Inferior parietal cortex (tissue), 1 donor: ENCODE data around the gene TDRD12.

ENCODE experiments used
- DNase-seq: peaks from one replicate; pipeline ENCODE4 v3.0.0-alpha.2; 2016; ENCODE audit errors: extremely low spot score

Gene TDRD12

GRCh38 chr19:32809754-32810153, 90.2 kb downstream of the TDRD12 start:
- DNase-seq = no peak

DNA sequence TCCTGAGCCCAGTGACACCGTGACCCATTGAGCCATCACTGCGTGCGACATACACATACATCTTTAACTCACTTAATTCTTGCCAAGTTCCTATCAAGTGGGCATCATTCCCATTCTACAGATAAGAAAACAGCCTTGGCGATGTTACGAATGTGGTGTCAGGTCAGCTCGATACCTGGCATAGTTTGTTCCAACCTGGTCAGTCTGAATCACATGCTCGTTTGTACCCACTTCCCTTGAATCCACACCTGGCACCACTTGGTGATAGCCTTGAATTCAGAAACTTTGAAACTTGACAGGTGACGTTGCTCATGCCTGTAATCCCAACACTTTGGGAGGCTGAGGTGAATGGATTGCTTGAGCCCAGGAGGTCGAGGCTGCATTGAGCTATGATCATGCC, 90.9 kb downstream of the TDRD12 start:
- no peak for DNase-seq

GRCh38 chr19:32811151-32811550, 91.6 kb downstream of the TDRD12 start:
- no peak for DNase-seq

DNA sequence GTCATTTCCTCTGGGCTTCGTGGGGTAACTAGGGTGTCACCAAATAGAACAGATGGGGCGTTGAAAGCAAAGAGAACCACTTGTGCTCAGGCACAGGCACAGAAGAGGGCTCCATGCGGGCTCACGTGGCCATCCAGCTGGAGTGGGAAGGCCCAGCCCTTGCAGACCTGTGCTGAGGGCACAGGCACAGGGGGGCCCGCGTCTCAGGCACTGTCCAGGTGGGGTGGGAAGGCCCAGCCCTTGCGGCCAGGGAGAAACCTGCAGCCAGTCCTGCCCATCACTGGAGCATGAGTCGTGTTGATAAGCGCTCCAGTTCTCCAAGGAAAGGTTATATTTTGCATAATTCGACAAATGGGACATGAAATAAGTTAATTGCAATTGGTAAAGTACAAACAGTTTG, 92.5 kb downstream of the TDRD12 start:
- DNase-seq = no peak

DNA sequence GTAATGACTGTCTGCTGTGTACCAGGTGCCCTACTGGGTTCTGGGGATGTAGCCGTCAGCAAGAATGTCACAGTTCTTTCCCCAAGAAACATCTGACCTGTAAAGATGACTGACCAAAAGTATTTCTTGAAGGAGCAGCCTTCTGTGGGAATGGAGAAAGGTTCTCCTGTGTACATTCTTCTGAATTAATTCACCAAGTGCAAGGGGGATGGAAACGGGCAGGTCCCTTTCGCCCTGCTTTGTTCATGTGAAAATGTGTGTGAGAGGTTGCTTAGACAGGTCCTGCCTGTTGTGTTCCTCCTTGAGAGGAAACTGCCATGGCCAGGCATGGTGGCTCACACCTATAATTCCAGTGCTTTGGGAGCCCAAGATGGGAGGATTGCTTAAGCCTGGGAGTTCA, 93.0 kb downstream of the TDRD12 start:
- DNase-seq = no peak

DNA sequence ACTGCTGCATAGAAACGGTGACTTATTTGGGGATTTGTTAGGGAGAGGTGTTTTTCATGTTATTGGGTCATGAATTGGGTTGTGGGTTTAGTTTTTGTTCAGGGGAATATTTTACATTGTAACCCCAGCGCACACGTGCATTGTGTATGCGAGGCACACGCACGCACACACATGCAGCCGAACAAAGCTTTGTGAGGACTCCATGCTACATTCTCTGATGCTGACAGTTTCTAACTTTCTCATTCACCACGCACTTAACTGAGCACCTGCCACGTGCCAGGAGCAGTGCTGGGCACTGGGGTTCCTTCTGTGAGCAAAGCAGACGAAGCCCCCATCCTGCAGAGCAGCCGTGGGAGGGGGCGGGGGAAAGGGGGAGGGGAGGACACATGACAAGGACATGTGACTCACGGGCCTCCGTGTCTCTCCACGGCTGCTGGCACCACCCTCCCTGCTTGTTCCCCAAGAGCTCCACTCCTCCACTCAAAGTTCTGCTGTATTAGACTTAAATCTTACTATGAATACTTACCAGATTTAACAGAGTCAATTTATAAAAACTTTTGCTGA, 94.4 kb downstream of the TDRD12 start:
- no peak for DNase-seq

DNA sequence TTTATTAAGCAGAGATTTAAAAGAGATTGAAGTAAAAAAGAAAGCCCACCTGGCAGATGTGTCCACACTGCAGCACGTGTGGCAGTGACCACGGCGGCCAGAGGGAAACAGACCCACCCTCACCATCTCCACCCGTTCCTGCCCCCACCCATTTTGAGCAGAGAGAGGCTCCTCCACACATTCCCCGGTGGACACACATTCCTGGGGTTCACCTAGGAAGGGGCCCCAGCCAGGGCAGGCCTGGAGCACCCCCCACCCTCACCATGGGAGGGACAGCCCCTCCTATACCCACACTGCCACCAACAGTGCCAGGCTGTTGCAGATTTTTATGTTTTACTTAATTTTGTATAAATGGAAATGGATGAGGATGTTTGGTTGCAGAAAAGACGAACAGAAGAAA, 95.1 kb downstream of the TDRD12 start:
- DNase-seq = no peak

DNA sequence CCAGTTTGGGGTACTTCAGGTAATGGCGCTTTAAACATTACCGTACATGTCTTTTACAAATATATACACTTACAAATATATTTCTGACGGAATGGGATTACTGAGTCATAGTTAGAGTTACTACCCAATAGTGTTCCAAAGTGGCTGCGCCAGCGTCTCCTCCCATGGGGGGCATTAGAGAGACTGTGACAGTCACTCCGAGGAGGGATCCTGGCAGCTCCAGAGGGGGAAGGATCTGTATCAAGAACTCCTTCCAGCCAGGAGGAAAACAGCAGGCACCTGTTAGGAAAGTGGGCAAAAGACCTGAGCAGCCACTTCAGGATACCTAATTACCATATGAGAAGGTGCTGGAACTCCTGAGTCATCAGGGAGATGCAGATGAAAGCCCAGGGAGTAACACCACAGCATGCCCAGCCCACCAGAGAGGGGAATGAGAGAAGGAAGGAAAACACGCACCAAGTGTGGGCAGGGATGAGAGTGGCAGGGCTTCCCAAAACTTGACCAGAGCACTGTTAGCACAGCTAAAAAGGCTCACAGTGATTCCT, 97.1 kb downstream of the TDRD12 start:
- DNase-seq = no peak

GRCh38 chr19:32817569-32818476, 98.3 kb downstream of the TDRD12 start:
- DNase-seq = no peak

GRCh38 chr19:32818536-32818935, 99.0 kb downstream of the TDRD12 start:
- no peak for DNase-seq

DNA sequence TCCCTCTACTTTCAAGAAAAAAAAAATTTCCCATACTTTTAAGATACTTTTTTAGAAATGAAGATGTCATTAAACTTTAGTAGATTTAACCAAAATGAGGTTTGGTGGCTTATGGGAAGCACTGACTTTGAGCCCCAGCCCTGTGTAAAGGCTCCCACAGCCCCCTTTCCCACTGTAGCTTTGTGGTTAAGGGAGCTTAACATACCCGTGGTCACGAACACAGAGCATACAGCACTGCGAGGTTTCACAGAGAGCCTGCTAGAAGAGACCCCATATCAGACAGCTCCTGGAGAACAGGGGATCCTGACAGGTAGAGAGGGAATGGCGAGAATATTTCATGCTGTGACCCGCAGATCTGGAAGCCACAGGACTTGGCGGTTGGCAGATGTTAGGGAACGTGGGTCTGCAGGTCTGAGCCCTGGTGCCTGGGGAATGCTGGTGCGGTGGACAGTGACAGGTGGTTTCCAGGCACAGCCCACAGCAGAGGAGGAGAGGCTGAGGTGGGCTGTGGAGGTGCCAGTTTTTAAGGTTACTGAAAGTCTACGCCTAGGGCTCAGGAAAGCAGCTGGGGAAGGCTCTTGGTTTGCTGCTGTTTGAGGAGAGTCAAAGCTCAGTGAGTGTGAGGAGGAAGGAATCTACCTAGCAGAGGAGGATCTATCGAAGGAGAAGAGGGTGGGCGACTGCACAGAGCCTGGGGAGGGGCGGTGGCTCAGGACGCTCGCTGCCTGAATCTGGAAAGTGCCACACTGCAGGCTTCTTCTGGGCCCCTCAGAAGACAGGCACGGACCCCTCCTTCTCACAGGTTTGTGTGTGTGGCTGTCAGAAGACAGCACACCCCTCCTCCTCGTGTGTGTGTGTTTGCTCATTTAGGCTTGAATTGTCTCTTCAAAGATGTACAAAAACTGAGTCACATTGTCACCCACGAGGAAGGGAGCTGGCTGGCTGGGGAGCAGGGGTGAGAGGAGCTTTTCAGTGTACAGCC, 100.1 kb downstream of the TDRD12 start:
- DNase-seq = no peak

GRCh38 chr19:32822916-32823746, 103.6 kb downstream of the TDRD12 start:
- no peak for DNase-seq

- no peak for DNase-seq
Observed at GRCh38 chr19:32823747-32824102, 104.2 kb downstream of the TDRD12 start.

DNA sequence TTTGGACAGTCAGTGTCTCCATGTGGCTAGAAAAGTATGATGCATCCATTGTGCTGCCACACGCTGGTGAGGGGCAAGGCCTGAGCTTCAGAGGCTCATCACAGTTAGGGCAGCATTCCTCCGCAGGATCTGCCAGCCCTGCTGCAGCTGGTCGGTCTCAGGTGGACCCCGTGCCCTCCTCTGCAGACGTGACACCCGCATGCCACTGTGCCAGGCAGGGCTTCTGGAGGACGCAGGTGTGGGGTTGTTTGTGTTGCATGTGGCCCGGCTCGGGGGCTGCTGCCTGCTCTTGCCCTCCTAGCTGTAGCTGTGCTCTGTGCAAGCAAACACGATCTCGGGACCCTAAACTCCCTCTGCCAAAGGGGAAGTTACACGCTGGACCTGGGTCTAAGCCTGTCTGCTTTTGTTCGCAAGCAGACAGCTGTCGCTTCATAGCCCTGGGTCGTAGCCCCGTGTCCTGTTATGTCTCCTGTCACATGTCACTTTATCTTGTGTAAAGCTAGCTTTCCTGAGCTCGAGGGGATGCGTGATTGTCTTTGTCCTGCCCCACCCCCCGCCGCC, 104.7 kb downstream of the TDRD12 start:
- DNase-seq = no peak

DNA sequence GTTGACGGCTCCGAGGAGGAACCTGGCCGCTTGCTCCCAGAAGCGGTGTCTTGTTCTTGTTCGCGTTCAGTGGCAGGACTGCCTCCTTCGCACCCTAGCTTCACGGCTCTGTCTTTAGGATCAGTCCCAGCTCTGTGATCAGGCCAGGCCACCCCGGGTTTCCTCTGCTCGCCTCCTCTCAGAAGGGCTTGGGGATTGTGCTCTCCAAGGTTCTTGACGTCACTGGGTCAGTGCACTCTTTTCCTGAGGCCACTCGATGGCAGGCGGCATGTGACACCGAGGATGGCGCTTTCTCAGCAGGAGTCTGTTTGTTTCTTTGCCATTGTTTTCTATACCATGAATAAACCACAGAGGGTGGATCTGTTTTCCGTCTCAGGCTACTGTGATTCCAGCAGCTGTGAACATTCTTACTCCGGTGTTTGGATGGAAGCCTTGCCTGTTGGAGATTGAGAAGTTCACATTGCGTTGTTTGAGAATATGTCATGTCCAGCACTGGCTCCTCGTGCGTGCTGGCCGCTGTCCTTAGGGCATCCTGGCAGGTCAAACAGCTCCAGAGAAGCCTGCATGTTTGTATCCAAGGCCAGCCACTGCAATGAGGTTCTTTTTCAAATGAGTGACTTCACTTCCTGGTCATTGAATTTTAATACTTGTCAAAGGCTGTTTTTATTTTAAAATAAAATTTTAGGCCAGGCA, 105.5 kb downstream of the TDRD12 start:
- no peak for DNase-seq

- DNase-seq = no peak
Observed at GRCh38 chr19:32828139-32828538, 108.6 kb downstream of the TDRD12 start.

DNA sequence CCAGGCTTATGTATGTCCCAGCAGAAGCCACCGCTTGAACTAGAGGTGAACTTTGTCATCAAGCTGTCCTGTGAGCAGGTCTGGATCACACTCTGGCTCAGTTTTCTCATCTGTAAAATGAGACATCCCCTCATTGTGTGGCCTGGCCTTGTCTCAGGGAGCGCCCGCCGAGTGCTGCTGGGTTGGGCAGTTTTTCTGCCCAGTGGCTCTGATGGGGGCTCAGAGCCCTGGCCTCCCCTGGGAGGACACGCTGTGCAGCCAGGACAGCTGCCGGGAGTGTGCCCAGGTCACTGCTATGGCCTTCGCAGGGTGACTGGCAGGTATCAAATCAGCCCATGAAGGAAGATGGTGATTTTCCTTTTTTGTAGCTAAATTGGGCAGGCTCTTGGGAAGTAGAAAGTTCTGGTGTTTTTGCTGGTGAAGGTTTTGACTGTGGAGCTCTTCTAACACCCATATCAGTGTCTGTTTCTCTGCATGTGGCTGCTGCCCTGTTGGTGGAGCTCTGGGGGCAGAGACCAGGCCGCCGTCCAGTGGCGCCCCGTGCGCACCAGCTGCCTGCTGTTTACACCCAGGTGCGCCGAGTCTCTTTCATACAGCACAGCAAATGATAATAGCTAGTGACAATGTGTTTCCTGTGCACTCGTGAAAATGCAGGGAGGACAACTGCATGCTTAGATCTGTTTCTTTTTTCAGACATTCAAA, 109.2 kb downstream of the TDRD12 start:
- DNase-seq = no peak

GRCh38 chr19:32829345-32829896, 109.9 kb downstream of the TDRD12 start:
- DNase-seq = no peak
